ENCODE data around the gene PDE4D.

PDE4D gene

GRCh38 chr5:59542306-59542705 lies 351.2 kb downstream of the PDE4D start:
- no peak for DNase-seq

DNA sequence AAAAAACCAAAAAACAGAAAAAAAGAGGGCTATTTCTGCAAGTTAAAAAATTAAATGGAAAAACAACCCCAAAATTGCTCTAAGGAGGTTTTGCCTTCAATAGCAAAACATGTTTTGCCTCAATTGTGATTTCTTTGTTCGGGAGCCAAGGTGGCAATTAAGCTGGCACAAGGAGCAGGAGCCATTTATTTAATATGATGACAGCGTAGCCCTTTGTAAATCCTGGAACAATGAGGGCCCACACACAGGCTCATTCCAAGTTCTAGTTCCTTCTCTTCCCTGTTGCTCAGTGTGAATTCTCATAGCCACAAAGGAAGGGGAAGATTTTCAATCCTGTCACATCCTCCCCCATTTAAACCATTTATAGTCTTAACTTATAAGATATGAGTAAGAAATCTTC lies 353.2 kb downstream of the PDE4D start:
- no peak for DNase-seq

GRCh38 chr5:59538750-59539121 lies 354.8 kb downstream of the PDE4D start:
- DNase-seq, result no peak

DNA sequence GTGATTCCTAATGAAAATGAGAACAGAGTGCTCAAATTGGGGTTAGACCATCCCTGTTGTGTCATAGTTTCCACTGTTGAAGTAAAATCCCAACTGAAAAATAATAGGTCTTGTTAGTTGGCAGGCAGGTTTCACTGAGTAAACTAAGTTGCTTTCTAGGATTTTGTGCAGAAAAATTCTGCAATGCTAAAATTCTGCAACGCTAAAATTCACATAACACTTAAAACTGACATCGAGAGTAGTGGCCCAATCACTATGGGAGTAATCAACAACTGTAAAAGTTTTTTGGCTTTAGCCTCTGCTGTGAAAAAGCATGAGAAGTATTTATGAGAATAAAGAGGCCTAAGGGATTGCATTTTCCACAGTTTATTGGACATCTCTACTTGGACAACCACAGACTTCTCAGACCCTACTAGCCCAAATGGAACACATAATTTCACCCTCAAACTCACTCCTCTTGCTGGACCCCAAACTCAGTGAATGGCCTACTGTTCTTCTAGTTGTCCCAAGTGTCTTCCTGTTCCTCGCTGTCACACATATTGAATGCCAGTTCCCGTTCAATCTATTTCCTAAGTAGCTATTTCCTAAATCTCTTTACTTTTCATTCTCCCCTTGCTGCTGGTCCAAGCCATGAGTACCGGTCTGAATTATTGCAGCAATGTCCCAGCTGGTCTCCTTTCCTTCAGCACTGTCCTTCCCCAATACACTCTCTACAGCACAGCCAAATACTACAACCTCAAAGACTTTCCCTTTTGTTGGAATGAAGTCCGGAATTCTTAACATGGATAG lies 355.4 kb downstream of the PDE4D start:
- no peak for DNase-seq

DNA sequence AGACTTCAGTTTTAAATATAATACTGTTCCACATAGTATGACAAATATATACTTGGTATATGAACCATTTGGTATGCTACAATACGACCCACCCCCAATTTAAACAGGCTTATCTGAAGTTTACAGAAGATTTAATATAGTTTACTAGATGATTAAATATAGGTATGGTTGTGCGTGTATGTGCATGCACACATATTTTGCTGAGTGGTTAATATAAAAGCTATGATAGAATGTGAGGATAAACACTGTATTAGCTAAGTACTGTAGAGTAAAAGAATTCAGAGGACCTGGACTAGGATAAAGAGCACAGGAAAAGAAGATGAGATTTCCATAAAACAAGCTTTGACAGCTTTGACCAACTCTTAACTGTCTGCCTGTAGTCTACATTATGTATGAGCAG lies 356.7 kb downstream of the PDE4D start:
- no peak for DNase-seq

GRCh38 chr5:59535561-59535960 lies 358.0 kb downstream of the PDE4D start:
- DNase-seq, result no peak

- DNase-seq, result no peak
These were observed 359.8 kb downstream of the PDE4D start for GRCh38 chr5:59533730-59534108.

DNA sequence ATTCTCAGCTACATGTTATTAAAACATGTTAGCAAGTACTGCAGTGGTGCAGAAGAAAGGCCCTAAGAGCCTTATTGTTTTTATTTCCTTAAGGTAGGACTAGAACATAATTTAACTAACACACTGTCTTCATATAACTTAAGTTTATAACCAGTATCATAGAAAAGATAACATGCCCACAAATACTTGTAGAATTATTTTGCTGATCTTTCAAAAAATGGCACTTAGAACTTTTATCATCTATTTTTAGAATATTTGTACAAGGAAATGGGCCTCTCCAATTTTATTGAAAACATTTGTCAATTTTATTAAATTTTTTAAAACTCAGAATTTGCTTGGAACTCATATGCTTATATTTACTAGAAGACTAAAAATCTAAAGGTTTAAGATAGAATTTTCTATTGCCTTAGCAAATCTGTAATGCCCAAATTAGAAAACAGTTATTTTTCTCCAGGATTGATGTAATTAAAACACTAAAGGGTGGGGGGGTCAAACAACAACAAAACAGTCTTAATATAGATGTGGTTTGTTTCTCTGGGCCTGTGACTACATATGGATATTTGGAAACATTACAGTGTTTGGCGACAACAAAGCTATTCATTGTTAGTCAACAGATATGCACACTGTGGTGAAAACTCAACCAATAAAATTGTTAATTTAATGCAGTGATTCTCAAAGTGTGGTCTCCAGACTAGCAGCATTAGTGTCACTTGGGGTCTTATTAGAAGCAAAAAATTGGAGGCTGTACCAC lies 360.4 kb downstream of the PDE4D start:
- DNase-seq, result no peak

DNA sequence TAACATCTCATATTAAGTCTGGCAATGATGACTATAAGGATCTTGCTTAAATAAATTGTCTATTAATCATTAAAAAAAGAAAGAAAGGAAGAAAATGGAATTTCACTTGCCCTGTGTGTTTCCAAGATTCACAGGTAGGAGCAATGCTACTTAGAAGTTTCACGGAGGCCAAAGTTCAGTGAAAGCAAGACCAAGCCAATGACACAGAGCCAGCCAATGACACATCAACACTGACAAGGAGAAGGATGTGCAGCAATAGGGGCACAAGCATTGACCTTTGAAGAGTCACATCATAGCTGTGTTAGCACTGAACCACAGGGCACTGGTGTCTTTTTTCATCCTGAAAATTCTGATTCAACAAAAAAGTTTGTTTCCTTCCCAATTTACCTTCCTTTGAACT lies 364.3 kb downstream of the PDE4D start:
- DNase-seq, result no peak

- DNase-seq, result no peak
These were observed 365.2 kb downstream of the PDE4D start for GRCh38 chr5:59528202-59528862.

DNA sequence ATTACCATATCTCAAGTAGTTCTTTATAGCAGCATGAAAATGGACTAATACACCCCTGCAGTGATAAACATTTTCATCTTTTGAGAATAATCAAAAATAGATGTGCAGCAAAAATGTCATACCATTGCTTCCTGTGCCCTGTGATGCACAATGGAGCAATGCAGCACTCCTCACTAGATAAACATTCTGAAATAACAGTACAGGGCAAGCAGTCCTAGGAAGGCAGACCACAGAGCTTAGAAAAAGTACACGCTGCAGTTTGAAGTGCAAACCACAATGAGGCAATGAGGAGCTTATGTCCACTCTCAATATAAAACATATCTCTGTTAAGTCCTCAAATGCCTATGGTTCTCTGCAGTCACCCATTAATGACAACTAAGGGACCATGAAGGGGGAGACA lies 367.6 kb downstream of the PDE4D start:
- no peak for DNase-seq

DNA sequence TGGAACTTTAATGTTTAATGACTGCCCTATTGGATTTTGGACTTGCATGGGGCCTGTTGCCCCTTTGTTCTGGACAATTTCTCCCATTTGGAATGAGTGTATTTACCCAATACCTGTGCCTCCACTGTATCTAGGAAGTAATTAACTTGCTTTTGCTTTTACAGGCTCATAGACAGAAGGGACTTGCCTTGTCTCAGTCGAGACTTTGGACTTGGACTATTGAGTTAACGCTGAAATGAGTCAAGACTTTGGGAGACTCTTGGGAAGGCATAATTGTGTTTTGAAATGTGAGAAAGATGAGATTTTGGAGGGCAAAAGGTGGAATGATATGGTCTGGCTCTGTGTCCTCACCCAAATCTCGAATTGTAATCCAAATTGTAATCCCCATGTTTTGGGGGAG lies 368.2 kb downstream of the PDE4D start:
- no peak for DNase-seq

GRCh38 chr5:59522201-59522831 lies 371.2 kb downstream of the PDE4D start:
- no peak for DNase-seq

GRCh38 chr5:59521476-59521875 lies 372.1 kb downstream of the PDE4D start:
- DNase-seq, result no peak

- DNase-seq, result no peak
These were observed 374.2 kb downstream of the PDE4D start for GRCh38 chr5:59519338-59519737.

DNA sequence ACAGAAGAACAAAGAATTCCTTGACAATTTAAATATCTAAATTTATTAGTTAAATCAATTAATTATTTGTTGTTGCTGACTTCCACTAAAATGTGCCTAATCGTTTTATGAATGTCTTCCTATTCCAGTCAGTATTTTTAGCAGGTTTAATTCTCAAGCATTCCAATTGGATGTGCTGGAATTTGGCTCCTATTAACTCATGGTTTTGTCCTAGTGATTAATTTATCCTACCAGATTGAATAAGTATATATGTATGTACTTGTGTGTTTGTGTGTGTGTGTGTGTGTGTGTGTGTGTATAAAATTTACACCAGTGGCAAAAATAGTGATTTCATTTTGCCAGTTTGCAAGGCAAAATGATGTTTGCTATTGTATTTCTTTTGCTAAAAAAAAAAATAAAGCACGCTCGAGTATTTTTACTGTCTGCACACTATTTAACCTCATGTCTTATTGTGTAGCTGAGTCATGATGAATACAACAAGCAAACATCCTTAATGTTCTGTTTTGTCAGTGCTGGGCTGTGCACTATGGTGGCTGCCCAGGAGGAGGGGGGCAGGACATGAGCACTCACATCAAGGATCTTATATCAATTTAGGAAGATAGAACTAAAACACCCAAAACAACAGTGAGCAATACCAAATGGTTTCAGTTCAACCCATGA lies 375.5 kb downstream of the PDE4D start:
- DNase-seq, result no peak

DNA sequence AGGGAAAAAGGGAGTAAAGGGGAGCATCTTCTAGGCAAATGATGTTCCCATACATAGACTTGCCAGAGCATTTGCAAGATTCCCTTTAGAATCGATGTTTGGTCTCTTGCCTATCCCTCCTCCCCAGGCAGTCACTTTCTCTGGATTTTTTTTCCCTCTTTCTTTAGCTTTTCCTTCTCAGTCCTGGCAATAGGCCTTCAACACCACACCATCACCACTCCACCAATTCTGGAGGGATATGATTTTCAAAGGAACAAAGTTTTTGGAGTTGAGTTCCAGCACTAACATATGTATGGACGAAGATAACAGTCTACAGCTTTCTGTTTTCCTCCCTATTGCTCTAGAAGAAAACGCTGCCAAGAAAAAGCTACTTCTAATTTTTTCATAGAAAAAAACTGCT lies 377.4 kb downstream of the PDE4D start:
- no peak for DNase-seq

- no peak for DNase-seq
These were observed 387.1 kb downstream of the PDE4D start for GRCh38 chr5:59506285-59506877.

GRCh38 chr5:59504043-59504442 lies 389.5 kb downstream of the PDE4D start:
- no peak for DNase-seq

GRCh38 chr5:59503220-59503619 lies 390.3 kb downstream of the PDE4D start:
- no peak for DNase-seq

- no peak for DNase-seq
These were observed 392.2 kb downstream of the PDE4D start for GRCh38 chr5:59501316-59501715.

DNA sequence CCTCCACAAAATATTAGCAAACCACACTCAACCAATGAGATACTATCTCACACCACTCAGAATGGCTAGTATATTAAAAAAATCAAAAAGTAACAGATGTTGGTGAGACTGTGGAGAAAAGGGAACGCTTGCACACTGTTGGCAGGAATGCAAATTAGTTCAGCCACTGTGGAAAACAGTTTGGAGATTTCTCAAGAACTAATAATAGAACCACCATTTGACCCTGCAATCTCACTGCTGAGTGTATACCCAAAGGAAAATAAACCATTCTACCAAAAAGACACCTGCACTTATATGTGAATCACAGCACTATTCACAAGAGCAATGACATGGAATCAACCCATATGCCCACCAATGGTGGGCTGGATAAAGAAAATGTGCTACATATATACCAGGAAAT lies 393.5 kb downstream of the PDE4D start:
- DNase-seq, result no peak

DNA sequence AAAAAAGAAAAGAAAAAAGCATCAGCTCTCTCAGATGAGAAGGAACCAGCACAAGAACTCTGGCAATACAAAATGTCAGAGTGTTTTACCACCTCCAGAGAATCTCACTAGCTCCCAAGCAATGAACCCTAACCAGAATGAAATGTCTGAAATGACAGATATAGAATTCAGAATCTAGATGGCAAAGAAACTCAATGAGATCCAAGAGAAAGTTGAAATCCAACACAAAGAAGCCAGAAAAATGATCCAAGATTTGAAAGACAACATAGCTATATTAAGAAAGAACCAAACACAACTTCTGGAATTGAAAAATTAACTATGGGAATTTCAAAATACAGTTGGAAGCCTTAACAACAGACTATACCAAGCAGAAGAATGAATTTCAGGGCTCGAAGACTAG lies 396.3 kb downstream of the PDE4D start:
- DNase-seq, result no peak
